ENCODE data around the gene RNF40. TPM values are rescaled to one million over a fixed set of nuclear protein-coding genes. Genes with fewer than 3 reads are reported as not detected.

The RNF40 gene
- total RNA-seq, 2 donors from 2014 or later = 94.6 to 117 TPM

- intact Hi-C loops (cut with DNase I) = no loop called here
- H3K9me3 ChIP-seq = no peaks in the 10 kb centered on the region
- H3K27me3 ChIP-seq = no peaks in the 10 kb centered on the region
- no peak for DNase-seq
- no peak for TF ChIP-seq CTCF (IDR thresholded peaks at IDR 0.05)
- H3K4me1 ChIP-seq = peaks cover 8% of the 10 kb centered on the region
- no peak overlapping the region for H3K4me3 ChIP-seq
- peaks cover 40% of the 10 kb centered on the region for H3K36me3 ChIP-seq
- H3K27ac ChIP-seq = no peak overlapping the region
- no peak overlapping the region for H3K9ac ChIP-seq (ENCODE audit: low read depth in 2 of 2, low read length in 2 of 2)
Measured at GRCh38 chr16:30737794-30738648, 24.1 kb upstream of the RNF40 start.

- H3K9ac ChIP-seq (ENCODE audit: low read depth in 2 of 2, low read length in 2 of 2) = peak overlapping the region in 1 of 2 donors; percentile 48
- peaks cover 29% of the 10 kb centered on the region for H3K36me3 ChIP-seq
- no peak for DNase-seq
- no peaks in the 10 kb centered on the region for H3K9me3 ChIP-seq
- intact Hi-C loops (cut with DNase I) = no loop called here
- peaks cover 8% of the 10 kb centered on the region for H3K4me1 ChIP-seq
- peak overlapping the region; percentile 80 for H3K27ac ChIP-seq
- H3K27me3 ChIP-seq = no peaks in the 10 kb centered on the region
- no peak overlapping the region for H3K4me3 ChIP-seq
- TF ChIP-seq CTCF (IDR thresholded peaks at IDR 0.05) = no peak
Measured at GRCh38 chr16:30738984-30739951, 22.9 kb upstream of the RNF40 start.

DNA sequence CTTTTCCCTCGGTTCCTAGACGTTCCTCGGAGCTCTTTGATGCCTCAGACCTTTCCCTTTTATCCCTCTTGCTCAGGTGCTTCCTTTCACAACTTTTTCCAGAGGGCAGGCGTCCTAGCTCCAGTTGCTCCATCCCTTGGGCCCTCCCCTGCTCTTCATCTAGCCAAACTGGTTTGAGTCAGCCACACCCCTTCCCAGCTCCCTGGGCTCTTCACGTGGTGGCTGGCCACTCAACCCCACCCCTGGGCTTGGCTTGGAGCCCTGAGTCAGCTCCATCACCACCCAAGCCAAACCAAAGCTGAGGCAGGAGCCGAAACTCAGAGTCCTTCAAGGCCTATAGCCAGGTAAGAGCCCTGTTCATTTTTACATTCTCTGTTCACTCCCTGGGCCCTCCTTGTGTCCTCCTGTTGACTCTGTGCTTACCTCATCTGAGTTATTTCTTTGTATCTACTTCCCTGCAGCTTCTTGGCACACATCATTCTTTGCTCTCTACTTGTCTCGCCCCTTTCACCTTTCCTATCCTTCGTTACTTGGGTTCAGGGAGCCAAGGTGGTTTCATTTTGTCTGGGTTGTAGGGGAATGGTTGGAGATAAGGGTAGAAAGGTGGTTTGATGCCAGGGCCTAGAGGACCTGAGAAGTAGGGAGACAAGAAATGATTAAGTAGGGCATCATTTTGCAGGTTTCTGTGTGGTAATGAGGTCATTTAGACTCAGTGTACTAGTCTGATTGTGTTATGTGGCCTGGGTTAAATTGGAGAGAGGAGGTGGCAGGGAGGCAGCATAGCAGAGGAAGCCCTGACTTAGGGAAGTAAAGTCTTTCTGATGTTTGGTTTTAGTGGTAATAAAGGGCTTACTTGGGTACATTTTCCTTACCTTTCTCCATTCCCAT, 21.5 kb upstream of the RNF40 start:
- peaks cover 27% of the 10 kb centered on the region for H3K36me3 ChIP-seq
- peak; percentile 97 for DNase-seq
- peak overlapping the region; percentile 80 for H3K27ac ChIP-seq
- peak overlapping the region in 1 of 2 donors; percentile 72 for H3K9ac ChIP-seq (ENCODE audit: low read depth in 2 of 2, low read length in 2 of 2)
- peak overlapping the region; percentile 6 for H3K4me3 ChIP-seq
- H3K27me3 ChIP-seq = no peaks in the 10 kb centered on the region
- TF ChIP-seq CTCF (IDR thresholded peaks at IDR 0.05) = no peak
- intact Hi-C loops (cut with DNase I) = no loop called here
- H3K4me1 ChIP-seq = peaks cover 8% of the 10 kb centered on the region
- H3K9me3 ChIP-seq = no peaks in the 10 kb centered on the region

- Histone ChIP-seq H3K9me3 (no peaks in the 10 kb centered on the region), H3K4me1 (peaks cover 10% of the 10 kb centered on the region), H3K9ac (ENCODE audit: low read depth in 2 of 2, low read length in 2 of 2) (peak overlapping the region in 1 of 2 donors; percentile 72), H3K4me3 (no peak overlapping the region), H3K27me3 (no peaks in the 10 kb centered on the region), H3K27ac (peak overlapping the region; percentile 80), H3K36me3 (peaks cover 22% of the 10 kb centered on the region)
- TF ChIP-seq CTCF (IDR thresholded peaks at IDR 0.05) = no peak
- intact Hi-C loops (cut with DNase I) = no loop called here
- peak; percentile 70 for DNase-seq
Measured at GRCh38 chr16:30741461-30741914, 20.6 kb upstream of the RNF40 start.

Data from colonic mucosa (tissue), 4 donors.